Trophoblast cell (in vitro differentiated cells and primary cell): Measurements from ENCODE around the gene RBM33.

Experiments
- DNase-seq, 2 donors: peaks; one replicate each; pipeline ENCODE4 v3.0.0-alpha.2; 2016
- H2AFZ ChIP-seq: 2 replicates; pipeline ENCODE4 v1.6.1; 2013; ENCODE audit warnings: low read length, moderate library complexity, mild to moderate bottlenecking; ENCODE audit not compliant: insufficient read depth, poor library complexity
- H2AK5ac ChIP-seq: 2 replicates; pipeline ENCODE4 v1.6.1; 2013; ENCODE audit warnings: mild to moderate bottlenecking, low read length
- H2BK120ac ChIP-seq: 2 replicates; pipeline ENCODE4 v1.6.1; 2013; ENCODE audit warnings: low read length, mild to moderate bottlenecking, moderate library complexity; ENCODE audit not compliant: insufficient read depth, poor library complexity
- H2BK12ac ChIP-seq: 2 replicates; pipeline ENCODE4 v1.6.1; 2013; ENCODE audit warnings: mild to moderate bottlenecking, low read length, moderate library complexity
- H2BK5ac ChIP-seq: 2 replicates; pipeline ENCODE4 v1.6.1; 2013; ENCODE audit warnings: low read length, low read depth, moderate library complexity, mild to moderate bottlenecking; ENCODE audit not compliant: poor library complexity
- H3K14ac ChIP-seq: 2 replicates; pipeline ENCODE4 v1.6.1; 2013; ENCODE audit warnings: mild to moderate bottlenecking, low read length
- H3K18ac ChIP-seq: 2 replicates; pipeline ENCODE4 v1.6.1; 2013; ENCODE audit warnings: mild to moderate bottlenecking, low read length
- H3K23ac ChIP-seq: 2 replicates; pipeline ENCODE4 v1.6.1; 2013; ENCODE audit warnings: low read length
- H3K27ac ChIP-seq: 2 replicates; pipeline ENCODE4 v1.5.1; 2013; ENCODE audit warnings: low read depth, mild to moderate bottlenecking, inconsistent platforms, low read length, moderate library complexity
- H3K27me3 ChIP-seq: 2 replicates; pipeline ENCODE4 v1.6.1; 2013; ENCODE audit warnings: inconsistent platforms, mild to moderate bottlenecking, low read length, moderate library complexity; ENCODE audit not compliant: insufficient read depth
- H3K36me3 ChIP-seq, 2 experiments: 1 replicate in 1 of 2; 2 replicates in 1 of 2; pipeline ENCODE4 v1.6.1; 2013; ENCODE audit warnings: low read length in 2 of 2, mild to moderate bottlenecking in 2 of 2, moderate library complexity in 1 of 2; ENCODE audit not compliant: insufficient read depth in 2 of 2, control insufficient read depth in 1 of 2
- H3K4ac ChIP-seq: 2 replicates; pipeline ENCODE4 v1.6.1; 2013; ENCODE audit warnings: low read depth, mild to moderate bottlenecking, low read length, moderate library complexity
- H3K4me1 ChIP-seq, 2 experiments: 1 replicate in 1 of 2; 2 replicates in 1 of 2; pipeline ENCODE4 v1.6.1; 2013; ENCODE audit warnings: low read length in 2 of 2, mild to moderate bottlenecking in 2 of 2, moderate library complexity in 1 of 2; ENCODE audit not compliant: insufficient read depth in 2 of 2, control insufficient read depth in 1 of 2
- H3K4me2 ChIP-seq: 2 replicates; pipeline ENCODE4 v1.6.1; 2013; ENCODE audit warnings: inconsistent platforms, mild to moderate bottlenecking, low read length, moderate library complexity
- H3K4me3 ChIP-seq: 2 replicates; pipeline ENCODE4 v1.5.1; 2013; ENCODE audit warnings: mild to moderate bottlenecking, low read depth, low read length, inconsistent platforms
- H3K79me1 ChIP-seq: one replicate; pipeline ENCODE4 v1.6.1; 2013; ENCODE audit warnings: low read length
- H3K79me2 ChIP-seq: 2 replicates; pipeline ENCODE4 v1.6.1; 2013; ENCODE audit warnings: low read length, mild to moderate bottlenecking; ENCODE audit not compliant: control insufficient read depth, insufficient read depth, poor library complexity
- H3K9ac ChIP-seq: 2 replicates; pipeline ENCODE4 v1.6.1; 2013; ENCODE audit warnings: mild to moderate bottlenecking, low read length
- H3K9me3 ChIP-seq: 2 replicates; pipeline ENCODE4 v1.6.1; 2013; ENCODE audit warnings: low read depth, mild to moderate bottlenecking, control low read depth, inconsistent platforms, low read length; ENCODE audit not compliant: insufficient read depth
- H4K12ac ChIP-seq: 2 replicates; pipeline ENCODE4 v1.6.1; 2013; ENCODE audit warnings: low read depth, mild to moderate bottlenecking, low read length, moderate library complexity
- H4K8ac ChIP-seq: 2 replicates; pipeline ENCODE4 v1.6.1; 2013; ENCODE audit warnings: low read depth, mild to moderate bottlenecking, low read length, moderate library complexity
- H4K91ac ChIP-seq: one replicate; pipeline ENCODE4 v1.6.1; 2013; ENCODE audit warnings: low read depth, mild to moderate bottlenecking, low read length, moderate library complexity
- WGBS: extraction: QIAGEN DNeasy Blood & Tissue Kit; methylation state at CpG from one replicate; pipeline ENCODE4 v1.1.7; 2013; ENCODE audit warnings: missing lambda C conversion rate; ENCODE audit not compliant: insufficient read length, insufficient coverage; ENCODE audit errors: extremely low coverage; 5-methylcytosine and 5-hydroxymethylcytosine counted together

RBM33 gene

GRCh38 chr7:155674556-155674955 is 30.1 kb downstream of the RBM33 start:
- Histone ChIP-seq H3K4me1 (peaks cover 0 to 3% of the 10 kb centered on the region in 2 experiments), H3K27ac (no peak overlapping the region), H2AFZ (no peak overlapping the region), H3K18ac (no peak overlapping the region), H4K91ac (no peak overlapping the region), H2BK12ac (no peak overlapping the region), H3K79me2 (peaks cover 2% of the 10 kb centered on the region), H4K8ac (no peak overlapping the region), H3K4me2 (no peak overlapping the region), H2AK5ac (no peak overlapping the region), H3K4ac (no peak overlapping the region), H3K27me3 (no peaks in the 10 kb centered on the region), H3K23ac (no peak overlapping the region), H3K9me3 (no peaks in the 10 kb centered on the region), H2BK120ac (no peak overlapping the region), H3K4me3 (no peak overlapping the region), H3K36me3 (peaks cover 7 to 10% of the 10 kb centered on the region in 2 experiments), H3K79me1 (no peaks in the 10 kb centered on the region), H2BK5ac (no peak overlapping the region), H4K12ac (no peak overlapping the region), H3K14ac (no peak overlapping the region), H3K9ac (no peak overlapping the region)
- WGBS, result no CpG with 5 or more reads among the region's 3 CpGs
- no peak for DNase-seq

GRCh38 chr7:155676052-155676451 is 31.6 kb downstream of the RBM33 start:
- H3K4me3 ChIP-seq, result no peak overlapping the region
- no peaks in the 10 kb centered on the region for H3K9me3 ChIP-seq
- H3K79me1 ChIP-seq, result no peaks in the 10 kb centered on the region
- H3K18ac ChIP-seq, result no peak overlapping the region
- no peak for DNase-seq
- no peak overlapping the region for H3K14ac ChIP-seq
- no peak overlapping the region for H3K23ac ChIP-seq
- H3K4me1 ChIP-seq, result peaks cover 0 to 3% of the 10 kb centered on the region in 2 experiments
- H3K9ac ChIP-seq, result no peak overlapping the region
- no peak overlapping the region for H4K91ac ChIP-seq
- peaks cover 3 to 12% of the 10 kb centered on the region in 2 experiments for H3K36me3 ChIP-seq
- no peak overlapping the region for H4K8ac ChIP-seq
- no peaks in the 10 kb centered on the region for H3K27me3 ChIP-seq
- H4K12ac ChIP-seq, result no peak overlapping the region
- no peak overlapping the region for H2BK5ac ChIP-seq
- no CpG with 5 or more reads among the region's 8 CpGs for WGBS
- H2AFZ ChIP-seq, result no peak overlapping the region
- peak overlapping the region; percentile 6 for H3K4ac ChIP-seq
- no peak overlapping the region for H2BK12ac ChIP-seq
- no peak overlapping the region for H3K27ac ChIP-seq
- H3K4me2 ChIP-seq, result no peak overlapping the region
- H3K79me2 ChIP-seq, result no peaks in the 10 kb centered on the region
- H2BK120ac ChIP-seq, result no peak overlapping the region
- no peak overlapping the region for H2AK5ac ChIP-seq

GRCh38 chr7:155677688-155678087 is 33.2 kb downstream of the RBM33 start:
- Histone ChIP-seq H3K23ac (no peak overlapping the region), H3K18ac (no peak overlapping the region), H4K8ac (no peak overlapping the region), H2AK5ac (no peak overlapping the region), H3K4ac (no peak overlapping the region), H2BK120ac (no peak overlapping the region), H3K9me3 (no peaks in the 10 kb centered on the region), H4K12ac (no peak overlapping the region), H3K4me1 (peaks cover 0 to 3% of the 10 kb centered on the region in 2 experiments), H3K4me2 (no peak overlapping the region), H4K91ac (no peak overlapping the region), H3K4me3 (no peak overlapping the region), H2BK5ac (no peak overlapping the region), H3K36me3 (peaks cover 3 to 14% of the 10 kb centered on the region in 2 experiments), H2AFZ (no peak overlapping the region), H3K27ac (no peak overlapping the region), H3K27me3 (no peaks in the 10 kb centered on the region), H3K79me1 (no peaks in the 10 kb centered on the region), H3K9ac (no peak overlapping the region), H3K79me2 (no peaks in the 10 kb centered on the region), H2BK12ac (no peak overlapping the region), H3K14ac (no peak overlapping the region)
- no peak for DNase-seq
- no CpG with 5 or more reads among the region's 2 CpGs for WGBS

DNA sequence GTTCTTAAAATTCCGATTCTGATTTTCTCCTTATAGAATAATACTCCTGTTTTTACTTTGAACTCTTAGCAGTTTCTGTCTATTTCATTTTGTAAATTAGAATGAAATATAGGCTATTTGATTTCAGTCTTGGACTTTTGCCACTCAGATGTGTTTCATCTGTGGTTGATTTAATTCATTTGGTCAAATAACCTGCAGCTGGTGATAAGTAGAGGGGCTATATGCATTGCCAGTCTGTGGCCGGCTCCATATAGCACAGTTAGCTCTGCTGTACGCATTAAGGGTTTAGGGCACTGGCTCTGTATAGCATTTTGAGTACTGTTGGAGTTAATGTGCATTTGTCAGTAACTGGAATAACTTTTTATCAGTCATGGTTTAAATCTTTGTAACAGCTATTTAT is 35.7 kb downstream of the RBM33 start:
- Histone ChIP-seq H3K9me3 (no peaks in the 10 kb centered on the region), H3K4me3 (no peak overlapping the region), H3K18ac (no peak overlapping the region), H4K91ac (no peak overlapping the region), H3K23ac (no peak overlapping the region), H2BK5ac (no peak overlapping the region), H2AFZ (no peak overlapping the region), H3K4me2 (no peak overlapping the region), H3K79me2 (no peaks in the 10 kb centered on the region), H3K79me1 (no peaks in the 10 kb centered on the region), H3K27me3 (no peaks in the 10 kb centered on the region), H3K4ac (no peak overlapping the region), H2BK120ac (no peak overlapping the region), H3K9ac (peak overlapping the region; percentile 77), H3K4me1 (peaks cover 0 to 3% of the 10 kb centered on the region in 2 experiments), H3K36me3 (peaks cover 2 to 15% of the 10 kb centered on the region in 2 experiments), H2AK5ac (no peak overlapping the region), H3K14ac (no peak overlapping the region), H4K12ac (no peak overlapping the region), H4K8ac (no peak overlapping the region), H3K27ac (no peak overlapping the region), H2BK12ac (no peak overlapping the region)
- DNase-seq, result no peak
- no CpG with 5 or more reads among the region's 3 CpGs for WGBS
